Trophoblast cell (in vitro differentiated cells and primary cell): ENCODE measurements around the gene IQSEC1.

Experiments used
- DNase-seq, 2 donors: peaks; one replicate each; pipeline ENCODE4 v3.0.0-alpha.2; 2016
- H2AFZ ChIP-seq: 2 replicates; pipeline ENCODE4 v1.6.1; 2013; ENCODE audit warnings: low read length, moderate library complexity, mild to moderate bottlenecking; ENCODE audit not compliant: insufficient read depth, poor library complexity
- H2AK5ac ChIP-seq: 2 replicates; pipeline ENCODE4 v1.6.1; 2013; ENCODE audit warnings: mild to moderate bottlenecking, low read length
- H2BK120ac ChIP-seq: 2 replicates; pipeline ENCODE4 v1.6.1; 2013; ENCODE audit warnings: low read length, mild to moderate bottlenecking, moderate library complexity; ENCODE audit not compliant: insufficient read depth, poor library complexity
- H2BK12ac ChIP-seq: 2 replicates; pipeline ENCODE4 v1.6.1; 2013; ENCODE audit warnings: mild to moderate bottlenecking, low read length, moderate library complexity
- H2BK5ac ChIP-seq: 2 replicates; pipeline ENCODE4 v1.6.1; 2013; ENCODE audit warnings: low read length, low read depth, moderate library complexity, mild to moderate bottlenecking; ENCODE audit not compliant: poor library complexity
- H3K14ac ChIP-seq: 2 replicates; pipeline ENCODE4 v1.6.1; 2013; ENCODE audit warnings: mild to moderate bottlenecking, low read length
- H3K18ac ChIP-seq: 2 replicates; pipeline ENCODE4 v1.6.1; 2013; ENCODE audit warnings: mild to moderate bottlenecking, low read length
- H3K23ac ChIP-seq: 2 replicates; pipeline ENCODE4 v1.6.1; 2013; ENCODE audit warnings: low read length
- H3K27ac ChIP-seq: 2 replicates; pipeline ENCODE4 v1.5.1; 2013; ENCODE audit warnings: low read depth, mild to moderate bottlenecking, inconsistent platforms, low read length, moderate library complexity
- H3K27me3 ChIP-seq: 2 replicates; pipeline ENCODE4 v1.6.1; 2013; ENCODE audit warnings: inconsistent platforms, mild to moderate bottlenecking, low read length, moderate library complexity; ENCODE audit not compliant: insufficient read depth
- H3K36me3 ChIP-seq, 2 experiments: 1 replicate in 1 of 2; 2 replicates in 1 of 2; pipeline ENCODE4 v1.6.1; 2013; ENCODE audit warnings: low read length in 2 of 2, mild to moderate bottlenecking in 2 of 2, moderate library complexity in 1 of 2; ENCODE audit not compliant: insufficient read depth in 2 of 2, control insufficient read depth in 1 of 2
- H3K4ac ChIP-seq: 2 replicates; pipeline ENCODE4 v1.6.1; 2013; ENCODE audit warnings: low read depth, mild to moderate bottlenecking, low read length, moderate library complexity
- H3K4me1 ChIP-seq, 2 experiments: 1 replicate in 1 of 2; 2 replicates in 1 of 2; pipeline ENCODE4 v1.6.1; 2013; ENCODE audit warnings: low read length in 2 of 2, mild to moderate bottlenecking in 2 of 2, moderate library complexity in 1 of 2; ENCODE audit not compliant: insufficient read depth in 2 of 2, control insufficient read depth in 1 of 2
- H3K4me2 ChIP-seq: 2 replicates; pipeline ENCODE4 v1.6.1; 2013; ENCODE audit warnings: inconsistent platforms, mild to moderate bottlenecking, low read length, moderate library complexity
- H3K4me3 ChIP-seq: 2 replicates; pipeline ENCODE4 v1.5.1; 2013; ENCODE audit warnings: mild to moderate bottlenecking, low read depth, low read length, inconsistent platforms
- H3K79me1 ChIP-seq: one replicate; pipeline ENCODE4 v1.6.1; 2013; ENCODE audit warnings: low read length
- H3K79me2 ChIP-seq: 2 replicates; pipeline ENCODE4 v1.6.1; 2013; ENCODE audit warnings: low read length, mild to moderate bottlenecking; ENCODE audit not compliant: control insufficient read depth, insufficient read depth, poor library complexity
- H3K9ac ChIP-seq: 2 replicates; pipeline ENCODE4 v1.6.1; 2013; ENCODE audit warnings: mild to moderate bottlenecking, low read length
- H3K9me3 ChIP-seq: 2 replicates; pipeline ENCODE4 v1.6.1; 2013; ENCODE audit warnings: low read depth, mild to moderate bottlenecking, control low read depth, inconsistent platforms, low read length; ENCODE audit not compliant: insufficient read depth
- H4K12ac ChIP-seq: 2 replicates; pipeline ENCODE4 v1.6.1; 2013; ENCODE audit warnings: low read depth, mild to moderate bottlenecking, low read length, moderate library complexity
- H4K8ac ChIP-seq: 2 replicates; pipeline ENCODE4 v1.6.1; 2013; ENCODE audit warnings: low read depth, mild to moderate bottlenecking, low read length, moderate library complexity
- H4K91ac ChIP-seq: one replicate; pipeline ENCODE4 v1.6.1; 2013; ENCODE audit warnings: low read depth, mild to moderate bottlenecking, low read length, moderate library complexity
- WGBS: extraction: QIAGEN DNeasy Blood & Tissue Kit; methylation state at CpG from one replicate; pipeline ENCODE4 v1.1.7; 2013; ENCODE audit warnings: missing lambda C conversion rate; ENCODE audit not compliant: insufficient read length, insufficient coverage; ENCODE audit errors: extremely low coverage; 5-methylcytosine and 5-hydroxymethylcytosine counted together

IQSEC1 gene

DNA sequence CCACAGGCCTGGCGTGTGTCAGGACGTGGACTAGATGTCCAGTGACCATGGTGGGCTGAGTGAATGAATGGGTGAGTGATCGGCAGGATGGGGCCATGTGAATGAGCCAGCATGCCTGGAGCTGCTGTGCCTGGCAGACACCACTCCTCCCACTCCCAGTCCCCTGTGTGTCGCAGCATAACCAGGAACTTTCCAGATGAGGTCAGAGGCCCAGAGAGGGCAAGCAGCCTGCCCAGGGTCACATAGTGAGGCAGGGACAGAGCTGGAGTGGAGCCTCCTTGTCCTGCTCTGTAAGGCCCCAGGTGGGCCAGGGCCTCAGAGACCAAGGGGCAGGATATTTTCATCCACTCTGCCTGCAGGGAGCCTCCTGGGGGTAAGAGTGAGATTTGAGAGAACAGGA lies 6.4 kb downstream of the IQSEC1 start:
- Histone ChIP-seq H3K18ac (no peak overlapping the region), H3K4me2 (no peak overlapping the region), H3K27me3 (no peaks in the 10 kb centered on the region), H4K12ac (no peak overlapping the region), H3K79me1 (no peaks in the 10 kb centered on the region), H3K4me3 (no peak overlapping the region), H3K9ac (no peak overlapping the region), H2BK5ac (no peak overlapping the region), H4K91ac (no peak overlapping the region), H3K79me2 (no peaks in the 10 kb centered on the region), H3K23ac (no peak overlapping the region), H3K36me3 (no peaks in the 10 kb centered on the region), H3K14ac (no peak overlapping the region), H2AK5ac (no peak overlapping the region), H2BK120ac (no peak overlapping the region), H4K8ac (no peak overlapping the region), H3K4ac (no peak overlapping the region), H2BK12ac (no peak overlapping the region), H3K9me3 (no peaks in the 10 kb centered on the region), H2AFZ (no peak overlapping the region), H3K27ac (no peak overlapping the region), H3K4me1 (no peaks in the 10 kb centered on the region)
- DNase-seq: no peak
- WGBS: no CpG with 5 or more reads among the region's 4 CpGs

GRCh38 chr3:13066236-13066635 lies 7.0 kb downstream of the IQSEC1 start:
- Histone ChIP-seq H2BK5ac (no peak overlapping the region), H2AK5ac (no peak overlapping the region)

GRCh38 chr3:13065727-13066126 lies 7.5 kb downstream of the IQSEC1 start:
- H2BK12ac ChIP-seq: no peak overlapping the region
- WGBS: no CpG with 5 or more reads among the region's 4 CpGs
- no peak for DNase-seq
- no peak overlapping the region for H3K14ac ChIP-seq
- H3K9ac ChIP-seq: no peak overlapping the region
- H3K79me1 ChIP-seq: no peaks in the 10 kb centered on the region
- no peaks in the 10 kb centered on the region for H3K27me3 ChIP-seq
- no peak overlapping the region for H2AK5ac ChIP-seq
- H4K8ac ChIP-seq: no peak overlapping the region
- no peak overlapping the region for H2AFZ ChIP-seq
- no peak overlapping the region for H2BK120ac ChIP-seq
- H3K4me3 ChIP-seq: no peak overlapping the region
- H3K23ac ChIP-seq: no peak overlapping the region
- H4K12ac ChIP-seq: no peak overlapping the region
- no peaks in the 10 kb centered on the region for H3K36me3 ChIP-seq
- no peaks in the 10 kb centered on the region for H3K9me3 ChIP-seq
- no peak overlapping the region for H3K27ac ChIP-seq
- no peak overlapping the region for H2BK5ac ChIP-seq
- no peak overlapping the region for H4K91ac ChIP-seq
- H3K4ac ChIP-seq: no peak overlapping the region
- no peak overlapping the region for H3K4me2 ChIP-seq
- H3K79me2 ChIP-seq: no peaks in the 10 kb centered on the region
- no peak overlapping the region for H3K18ac ChIP-seq
- no peaks in the 10 kb centered on the region for H3K4me1 ChIP-seq

More at GRCh38 chr3:13066236-13066635, 7.0 kb downstream of the IQSEC1 start:
- H3K18ac ChIP-seq: no peak overlapping the region
- no peak overlapping the region for H3K27ac ChIP-seq
- no peak overlapping the region for H2BK12ac ChIP-seq
- no peak overlapping the region for H4K12ac ChIP-seq
- no CpG with 5 or more reads among the region's 11 CpGs for WGBS
- no peak overlapping the region for H2BK120ac ChIP-seq
- no peak for DNase-seq
- no peaks in the 10 kb centered on the region for H3K4me1 ChIP-seq
- no peaks in the 10 kb centered on the region for H3K79me1 ChIP-seq
- H3K9me3 ChIP-seq: no peaks in the 10 kb centered on the region
- H2AFZ ChIP-seq: no peak overlapping the region
- no peaks in the 10 kb centered on the region for H3K79me2 ChIP-seq
- no peak overlapping the region for H3K4me3 ChIP-seq
- no peak overlapping the region for H3K9ac ChIP-seq
- H3K23ac ChIP-seq: no peak overlapping the region
- H4K8ac ChIP-seq: no peak overlapping the region
- no peak overlapping the region for H3K4ac ChIP-seq
- H3K36me3 ChIP-seq: no peaks in the 10 kb centered on the region
- no peak overlapping the region for H3K4me2 ChIP-seq
- H3K14ac ChIP-seq: no peak overlapping the region
- no peaks in the 10 kb centered on the region for H3K27me3 ChIP-seq
- H4K91ac ChIP-seq: no peak overlapping the region

DNA sequence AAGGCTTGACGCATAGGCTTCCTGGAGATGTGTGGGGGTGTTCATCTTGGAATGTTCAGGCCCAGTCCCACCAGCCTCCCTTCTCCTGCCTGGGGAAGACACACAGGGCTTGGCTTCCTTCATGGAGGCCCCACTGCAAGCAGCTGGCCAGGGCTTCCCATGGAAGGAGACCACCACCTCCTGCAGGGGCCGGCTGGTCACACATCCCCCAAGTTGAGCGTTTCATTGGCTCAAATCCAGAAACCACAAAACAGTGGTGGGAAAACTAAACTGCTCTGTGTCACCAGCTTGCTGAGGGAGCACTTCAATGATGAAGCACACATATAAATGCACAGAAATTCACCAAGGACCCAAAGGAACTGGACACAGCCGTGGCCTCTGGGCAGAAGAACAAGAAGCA lies 8.3 kb downstream of the IQSEC1 start:
- H4K8ac ChIP-seq: no peak overlapping the region
- no peaks in the 10 kb centered on the region for H3K79me2 ChIP-seq
- H2BK5ac ChIP-seq: no peak overlapping the region
- H3K4ac ChIP-seq: no peak overlapping the region
- H3K23ac ChIP-seq: no peak overlapping the region
- no peak for DNase-seq
- no peak overlapping the region for H3K14ac ChIP-seq
- H3K4me3 ChIP-seq: no peak overlapping the region
- no CpG with 5 or more reads among the region's 4 CpGs for WGBS
- H3K9ac ChIP-seq: no peak overlapping the region
- H3K27ac ChIP-seq: no peak overlapping the region
- H2AK5ac ChIP-seq: no peak overlapping the region
- no peak overlapping the region for H2BK120ac ChIP-seq
- no peak overlapping the region for H4K91ac ChIP-seq
- no peaks in the 10 kb centered on the region for H3K36me3 ChIP-seq
- H4K12ac ChIP-seq: no peak overlapping the region
- H3K79me1 ChIP-seq: no peaks in the 10 kb centered on the region
- no peaks in the 10 kb centered on the region for H3K4me1 ChIP-seq
- H3K4me2 ChIP-seq: no peak overlapping the region
- H3K27me3 ChIP-seq: no peaks in the 10 kb centered on the region
- no peaks in the 10 kb centered on the region for H3K9me3 ChIP-seq
- no peak overlapping the region for H3K18ac ChIP-seq
- no peak overlapping the region for H2AFZ ChIP-seq
- H2BK12ac ChIP-seq: no peak overlapping the region
